NCI-H1436 (cell line): ENCODE results near the gene GKAP1.
"Not testable (repeated sequence)": the region's sequence is repeated elsewhere in the genome, so short reads cannot be mapped to it uniquely, and the experiment has no call there.

ENCODE experiments used
- DNase-seq: peaks from one replicate; lab custom pipeline; 2025; lab: John Stamatoyannopoulos, UW

Gene GKAP1

DNA sequence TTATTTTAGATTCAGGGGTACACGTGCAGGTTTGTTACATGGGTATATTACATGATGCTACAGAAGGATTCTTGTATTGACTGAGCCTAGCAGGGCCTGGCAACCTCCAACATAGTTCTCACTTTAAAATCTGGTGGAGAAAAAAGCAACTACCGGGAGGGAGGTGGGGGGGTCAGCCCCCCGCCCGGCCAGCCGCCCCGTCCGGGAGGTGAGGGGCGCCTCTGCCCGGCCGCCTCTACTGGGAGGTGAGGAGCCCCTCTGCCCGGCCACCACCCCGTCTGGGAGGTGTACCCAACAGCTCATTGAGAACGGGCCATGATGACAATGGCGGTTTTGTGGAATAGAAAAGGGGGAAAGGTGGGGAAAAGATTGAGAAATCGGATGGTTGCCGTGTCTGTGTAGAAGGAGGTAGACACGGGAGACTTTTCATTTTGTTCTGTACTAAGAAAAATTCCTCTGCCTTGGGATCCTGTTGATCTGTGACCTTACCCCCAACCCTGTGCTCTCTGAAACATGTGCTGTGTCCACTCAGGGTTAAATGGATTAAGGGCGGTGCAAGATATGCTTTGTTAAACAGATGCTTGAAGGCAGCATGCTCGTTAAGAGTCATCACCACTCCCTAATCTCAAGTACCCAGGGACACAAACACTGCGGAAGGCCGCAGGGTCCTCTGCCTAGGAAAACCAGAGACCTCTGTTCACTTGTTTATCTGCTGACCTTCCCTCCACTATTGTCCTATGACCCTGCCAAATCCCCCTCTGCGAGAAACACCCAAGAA, 88.8 kb downstream of the GKAP1 start:
- DNase-seq: not testable (repeated sequence)

DNA sequence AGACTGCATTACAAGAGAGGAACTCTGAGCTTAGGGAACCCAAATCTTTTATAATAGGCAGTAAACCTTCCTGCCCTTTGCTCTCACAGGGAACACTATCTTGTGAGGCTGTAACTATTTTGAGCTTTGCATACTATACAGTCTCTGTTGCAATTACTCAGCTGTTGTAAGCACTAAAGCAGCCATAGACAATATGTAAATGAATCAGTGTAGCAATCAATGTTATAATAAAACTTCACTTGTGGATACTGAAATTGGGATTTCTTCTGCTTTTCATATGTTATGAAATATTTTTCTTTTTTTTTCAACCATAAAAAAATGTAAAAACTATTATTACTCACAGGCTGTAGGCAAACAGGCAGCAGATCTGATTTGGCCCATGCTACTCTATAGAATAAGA, 93.1 kb downstream of the GKAP1 start:
- DNase-seq: no peak

DNA sequence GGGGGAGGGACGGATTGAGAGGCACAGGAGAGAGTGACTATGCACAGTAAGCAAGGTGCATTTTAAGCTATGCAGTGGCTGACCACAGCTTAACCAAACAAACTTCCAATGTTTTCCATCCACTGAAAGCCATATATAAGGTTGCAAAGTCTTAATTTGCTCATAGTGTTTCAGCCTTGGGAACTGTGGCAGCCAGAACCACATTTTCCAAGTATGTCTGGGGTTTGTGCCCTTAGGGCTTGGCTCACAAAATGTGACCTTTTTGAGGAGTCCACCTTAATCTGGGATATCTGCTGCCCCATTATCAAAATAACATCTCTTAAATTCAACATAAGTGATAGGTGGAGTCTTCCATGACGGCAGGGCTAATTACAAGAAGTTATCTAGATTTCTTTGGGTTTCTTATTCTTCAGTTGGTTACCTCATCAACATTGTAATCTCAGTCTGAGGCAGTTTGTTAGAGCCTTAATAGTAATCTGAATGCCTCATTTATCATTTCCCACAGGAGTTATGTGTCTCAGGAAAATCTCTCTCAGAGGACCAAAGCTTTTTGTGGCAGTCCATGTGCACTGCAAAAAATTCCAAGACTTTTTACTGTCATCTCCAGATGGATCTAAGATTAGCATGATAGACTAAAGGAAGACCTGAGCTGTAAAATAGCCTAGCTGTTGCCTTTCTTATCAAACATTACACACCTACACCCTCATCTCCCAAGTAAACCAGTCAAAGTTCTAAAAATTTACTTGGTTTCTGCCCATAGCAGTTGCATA, 94.7 kb downstream of the GKAP1 start:
- DNase-seq: no peak

- DNase-seq: no peak
Observed at GRCh38 chr9:83721509-83721908, 96.1 kb downstream of the GKAP1 start.

GRCh38 chr9:83715794-83716193, 101.8 kb downstream of the GKAP1 start:
- no peak for DNase-seq

GRCh38 chr9:83715221-83715620, 102.3 kb downstream of the GKAP1 start:
- no peak for DNase-seq

DNA sequence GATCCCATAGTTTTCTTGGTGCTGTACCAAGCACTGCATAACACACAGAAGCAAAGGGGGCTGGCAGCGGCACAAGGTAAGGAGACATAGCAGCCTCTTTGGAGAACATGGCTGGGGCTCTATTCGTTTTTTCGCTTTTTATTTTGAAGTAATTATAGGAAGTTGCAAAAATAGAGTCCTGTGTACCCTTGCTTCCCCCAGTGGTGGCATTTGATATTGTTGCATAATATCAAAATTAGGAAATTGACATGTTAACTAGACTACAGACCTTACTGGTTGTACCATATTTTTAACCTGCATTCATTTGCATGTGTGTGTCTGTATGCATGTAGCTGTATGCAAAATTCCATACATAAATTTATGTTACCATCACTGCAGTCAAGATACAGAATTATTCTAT, 103.2 kb downstream of the GKAP1 start:
- no peak for DNase-seq

GRCh38 chr9:83708515-83709158, 108.9 kb downstream of the GKAP1 start:
- peak; percentile 5 for DNase-seq

DNA sequence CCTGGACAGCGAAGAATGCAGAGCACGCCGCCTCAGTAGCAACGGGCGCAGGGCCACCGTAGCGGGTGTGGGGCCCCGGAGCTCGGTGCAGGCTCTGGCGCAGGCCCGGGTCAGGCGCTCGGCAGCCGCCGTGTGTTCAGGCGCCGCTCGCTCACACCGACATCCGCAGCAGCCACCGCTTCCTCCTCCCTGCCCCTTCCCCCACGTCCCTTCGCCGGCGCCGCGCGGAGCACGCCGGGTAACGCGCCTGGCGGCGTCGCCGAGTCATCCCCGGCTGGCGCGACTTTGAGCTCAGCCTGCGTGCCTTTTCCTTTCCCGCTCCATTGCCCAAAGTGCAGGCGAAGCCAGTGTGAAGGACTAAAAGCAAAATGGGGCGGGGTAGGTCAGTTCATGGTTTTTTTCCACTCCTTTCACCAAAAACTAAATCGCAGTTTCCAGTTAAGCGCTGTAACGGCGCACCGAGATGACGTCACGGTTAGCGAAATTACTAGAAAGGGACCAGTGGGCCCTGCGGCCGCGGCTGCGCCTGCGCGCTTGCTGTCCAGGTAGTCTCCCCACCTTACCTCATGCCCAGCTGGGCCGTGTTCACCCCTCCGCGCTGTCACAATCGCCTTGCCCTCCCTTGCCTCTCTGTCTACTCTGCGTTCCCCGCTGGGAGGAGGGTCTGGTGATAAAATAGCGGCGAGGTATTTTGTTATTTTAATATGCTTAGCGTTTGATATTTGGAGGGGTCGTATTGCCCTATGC, 109.6 kb downstream of the GKAP1 start, which contains the start of gene UBQLN1:
TSS of gene UBQLN1 (minus strand) at position 191 of the 747 bp plus-strand sequence. CDS start 279 bp downstream, outside the sequence.
- peak; percentile 91 for DNase-seq

DNA sequence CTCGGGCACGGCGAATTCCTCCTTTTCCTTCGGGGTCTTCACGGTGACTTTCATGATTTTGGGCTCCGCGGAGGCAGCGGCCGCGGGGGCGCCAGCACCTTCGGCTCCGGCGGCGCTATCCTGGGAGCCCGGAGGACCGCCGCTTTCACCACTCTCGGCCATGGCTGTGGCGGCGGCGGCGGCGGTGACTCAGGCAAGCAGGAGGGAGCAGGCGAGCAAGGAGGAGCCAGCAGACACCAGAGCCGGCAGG, 110.1 kb downstream of the GKAP1 start:
- DNase-seq: no peak

DNA sequence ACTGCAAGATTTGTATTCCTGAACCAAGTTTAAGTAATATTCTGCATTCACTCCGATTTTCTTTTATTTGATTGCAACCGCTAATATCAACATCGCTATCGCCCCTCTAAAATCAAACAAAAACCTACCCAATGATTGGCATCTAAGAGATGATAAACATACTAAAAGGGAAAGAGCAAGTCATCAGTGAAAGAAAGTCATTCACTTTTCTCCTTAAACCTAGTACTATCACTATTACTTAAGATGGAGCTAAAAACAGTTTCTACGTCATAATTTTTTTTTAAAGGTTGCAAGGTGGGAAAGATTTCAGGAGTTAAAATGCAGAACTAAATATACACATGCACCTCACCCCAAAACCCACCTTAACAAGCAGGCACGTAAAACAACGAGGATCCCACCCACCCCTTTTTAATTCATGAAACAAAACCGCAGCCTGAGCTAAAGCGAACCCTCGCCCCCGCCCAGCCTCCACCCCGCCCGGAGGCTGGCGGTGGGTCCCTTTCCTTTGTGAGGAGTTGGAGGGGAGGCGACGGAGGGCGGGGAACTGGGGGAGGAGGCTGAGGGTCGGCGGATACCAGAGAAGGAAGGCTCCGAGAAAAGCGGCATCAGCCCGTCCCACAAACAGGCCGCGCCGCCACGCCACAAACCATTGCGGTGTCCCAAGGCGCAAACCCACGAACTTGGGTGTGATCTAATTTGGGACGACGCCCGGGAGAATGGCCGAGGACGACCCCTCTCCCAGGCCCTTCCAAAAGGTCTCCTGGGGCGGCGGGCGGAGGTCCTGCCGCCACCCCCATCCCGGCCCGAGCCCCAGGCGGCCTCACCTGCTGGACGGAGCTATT, 110.7 kb downstream of the GKAP1 start:
- DNase-seq: peak; percentile 43

- DNase-seq: not testable (repeated sequence)
Observed at GRCh38 chr9:83705219-83705651, 112.3 kb downstream of the GKAP1 start.

GRCh38 chr9:83701769-83702168, 115.8 kb downstream of the GKAP1 start:
- no peak for DNase-seq

DNA sequence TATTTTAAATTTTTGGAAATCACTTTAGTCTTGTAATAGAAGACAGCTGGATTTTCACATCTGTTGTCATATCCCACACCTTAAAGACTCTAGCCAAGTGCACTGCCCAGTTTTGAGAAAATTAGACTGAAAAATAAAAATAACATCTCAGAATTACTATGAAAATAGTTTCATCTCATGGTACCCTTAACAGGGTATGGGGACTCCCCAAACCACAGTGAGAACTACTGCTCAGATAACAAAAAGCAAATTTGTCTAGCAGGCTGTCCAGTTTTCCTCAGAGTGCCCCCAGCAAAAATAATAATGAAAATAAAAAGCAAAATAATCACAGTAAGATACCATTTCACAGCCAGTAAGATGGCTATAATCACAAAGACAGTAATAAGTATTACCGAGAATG, 116.3 kb downstream of the GKAP1 start:
- DNase-seq: no peak

- no peak for DNase-seq
Observed at GRCh38 chr9:83699615-83700014, 118.0 kb downstream of the GKAP1 start.

GRCh38 chr9:83698976-83699585, 118.5 kb downstream of the GKAP1 start:
- no peak for DNase-seq

GRCh38 chr9:83691492-83691891, 126.1 kb downstream of the GKAP1 start:
- DNase-seq: no peak
